HCT116 (cell line): ENCODE results near the gene DLG2. TPM values are rescaled to one million over a fixed set of nuclear protein-coding genes. Genes with fewer than 3 reads are reported as not detected.

Experiments used
- ATAC-seq: fragments of 200-7000 bp; cut with Tn5 transposase; 2 replicates; pipeline ENCODE4 v1.9.1; 2020; ENCODE audit warnings: mild to moderate bottlenecking, moderate library complexity
- BruUV-seq: library from RNA; stranded (reverse); fragments of 400-500 nt; replicated peaks from 2 replicates; lab custom pipeline; 2021; lab: Mats Ljungman, UMichigan
- CTCF ChIA-PET: fragments of 300-600 bp; sonication (Branson Sonifier 250); formaldehyde crosslinking; loops from one replicate; lab custom pipeline; 2021; ENCODE audit warnings: antibody characterized with exemption; lab: Charles Lee
- POLR2A ChIA-PET: fragments of 300-600, 350-600 bp; sonication (Branson Sonifier 250); formaldehyde crosslinking; loops from one replicate; lab custom pipeline; 2021; ENCODE audit warnings: antibody characterized with exemption; lab: Charles Lee
- RAD21 ChIA-PET, 2 experiments: fragments of 300-600 bp; sonication (Branson Sonifier 250); formaldehyde crosslinking; loops; one replicate each; lab custom pipeline; 2023; ENCODE audit warnings: low total read pairs in 2 of 2; ENCODE audit not compliant: uncharacterized antibody in 2 of 2, unreplicated experiment in 2 of 2, low non-redundant PET in 1 of 2; lab: Charles Lee
- DNase-seq: peaks from one replicate; pipeline ENCODE4 v3.0.0-alpha.2; 2010; ENCODE audit warnings: low read depth, low spot score
- H2AFZ ChIP-seq: fragments of 200-600 bp; shearing (Covaris generic), sonication (generic); 2 replicates; pipeline ENCODE4 v1.6.1; 2017; ENCODE audit warnings: low read depth, mixed run types, mixed read lengths, antibody characterized with exemption, low read length; ENCODE audit not compliant: poor library complexity, severe bottlenecking
- H3K27ac ChIP-seq: 2 replicates; pipeline ENCODE4 v1.5.1; 2012; ENCODE audit warnings: low read depth, low read length
- H3K27me3 ChIP-seq: fragments of 200-600 bp; sonication (generic); 2 replicates; pipeline ENCODE4 v1.6.1; 2016; ENCODE audit warnings: mixed run types, low read length, mixed read lengths; ENCODE audit not compliant: insufficient read depth
- H3K36me3 ChIP-seq, 2 experiments: fragments of 200-500 bp in 1 of 2; fragments of 200-600 bp in 1 of 2; sonication (Bioruptor generic) in 1 of 2; sonication (generic) in 1 of 2; 2 replicates each; pipeline versions ENCODE4 v1.5.1 to v1.6.1; 2014 to 2016; ENCODE audit warnings: low read length in 2 of 2, inconsistent platforms in 1 of 2, mixed read lengths in 1 of 2, mixed run types in 1 of 2; ENCODE audit not compliant: insufficient read depth in 2 of 2, control insufficient read depth in 1 of 2
- H3K4me1 ChIP-seq, 2 experiments: fragments of 200-600 bp in 1 of 2; sonication (generic) in 1 of 2; 2 replicates each; pipeline versions ENCODE4 v1.5.1 to v1.6.1; 2012 to 2017; ENCODE audit warnings: low read length in 2 of 2, inconsistent platforms in 1 of 2, mild to moderate bottlenecking in 1 of 2, mixed read lengths in 1 of 2, mixed run types in 1 of 2, moderate library complexity in 1 of 2; ENCODE audit not compliant: insufficient read depth in 2 of 2, control insufficient read depth in 1 of 2
- H3K4me2 ChIP-seq: fragments of 200-600 bp; sonication (generic); 2 replicates; pipeline ENCODE4 v1.6.1; 2017; ENCODE audit warnings: mixed run types, low read length, mixed read lengths
- H3K4me3 ChIP-seq, 2 experiments: fragments of 200-600 bp in 1 of 2; sonication (generic) in 1 of 2; replicated peaks in 1 of 2; 2 replicates each; pipeline ENCODE4 v1.5.1; 2011 to 2016; ENCODE audit warnings: low read length in 2 of 2, control low read depth in 1 of 2, low read depth in 1 of 2, mild to moderate bottlenecking in 1 of 2, mixed read lengths in 1 of 2, mixed run types in 1 of 2
- H3K79me2 ChIP-seq: fragments of 200-600 bp; sonication (generic); 2 replicates; pipeline ENCODE4 v1.6.1; 2017; ENCODE audit warnings: mild to moderate bottlenecking, mixed run types, low read length, moderate library complexity, mixed read lengths; ENCODE audit not compliant: insufficient read depth
- H3K9ac ChIP-seq: fragments of 200-600 bp; sonication (generic); 2 replicates; pipeline ENCODE4 v1.6.1; 2016; ENCODE audit warnings: low read length, mixed read lengths
- H3K9me2 ChIP-seq: fragments of 200-600 bp; sonication (generic), shearing (Covaris generic); 2 replicates; pipeline ENCODE4 v1.6.1; 2017; ENCODE audit warnings: mixed run types, mild to moderate bottlenecking, moderate library complexity; ENCODE audit not compliant: insufficient read depth
- H3K9me3 ChIP-seq, 2 experiments: fragments of 200-500 bp in 1 of 2; fragments of 200-600 bp in 1 of 2; sonication (Bioruptor generic) in 1 of 2; sonication (generic) in 1 of 2; 2 replicates each; pipeline ENCODE4 v1.6.1; 2014 to 2017; ENCODE audit warnings: low read length in 2 of 2, mixed read lengths in 2 of 2, inconsistent platforms in 1 of 2, low read depth in 1 of 2, mild to moderate bottlenecking in 1 of 2, mixed run types in 1 of 2, moderate library complexity in 1 of 2; ENCODE audit not compliant: control insufficient read depth in 1 of 2, insufficient read depth in 1 of 2
- H4K20me1 ChIP-seq: fragments of 200-600 bp; sonication (generic), shearing (Covaris generic); 2 replicates; pipeline ENCODE4 v1.6.1; 2017; ENCODE audit warnings: mixed run types, mild to moderate bottlenecking, moderate library complexity; ENCODE audit not compliant: insufficient read depth
- CEBPB ChIP-seq: IDR thresholded peaks from 2 replicates; pipeline ENCODE4 v1.6.1; 2012; ENCODE audit warnings: low read depth
- CTCF ChIP-seq, 3 experiments: fragments of 200-600 bp in 1 of 3; sonication (generic) in 1 of 3; IDR thresholded peaks in 2 of 3; conservative IDR thresholded peaks in 1 of 3; 2 replicates each; pipeline ENCODE4 v1.5.1; 2012 to 2017; ENCODE audit warnings: low read depth in 2 of 3, low read length in 2 of 3, antibody characterized with exemption in 1 of 3, borderline replicate concordance in 1 of 3, control low read depth in 1 of 3, mild to moderate bottlenecking in 1 of 3, mixed read lengths in 1 of 3, mixed run types in 1 of 3, moderate library complexity in 1 of 3; ENCODE audit not compliant: insufficient read depth in 1 of 3
- POLR2AphosphoS5 ChIP-seq: IDR thresholded peaks from 2 replicates; pipeline ENCODE4 v1.6.1; 2011; ENCODE audit warnings: mild to moderate bottlenecking, low read depth, low read length, moderate library complexity
- SP1 ChIP-seq: IDR thresholded peaks from 2 replicates; pipeline ENCODE4 v1.6.1; 2012; ENCODE audit warnings: low read depth
- ZNF274 ChIP-seq: fragments of 200-500 bp; sonication (Bioruptor generic); IDR thresholded peaks from 2 replicates; pipeline ENCODE4 v1.6.1; 2014; ENCODE audit warnings: mild to moderate bottlenecking, low read depth, low read length, inconsistent platforms
- intact Hi-C: fragments of 100-400 bp; cut with micrococcal nuclease; formaldehyde crosslinking; loops from 2 replicates; pipeline ENCODE4 v1.10.0; 2022
- total RNA-seq: library from RNA; stranded (reverse); gene quantifications from one replicate; pipeline ENCODE4 v1.2.1, GENCODE V29; 2021; ENCODE audit not compliant: unreplicated experiment
- TF ChIP-seq, protein P1 (sequence below): IDR thresholded peaks from 2 replicates; pipeline ENCODE4 v1.6.1; 2012

The DLG2 gene
- total RNA-seq, 1 experiment from 2014 or later = 2.4 TPM

DNA sequence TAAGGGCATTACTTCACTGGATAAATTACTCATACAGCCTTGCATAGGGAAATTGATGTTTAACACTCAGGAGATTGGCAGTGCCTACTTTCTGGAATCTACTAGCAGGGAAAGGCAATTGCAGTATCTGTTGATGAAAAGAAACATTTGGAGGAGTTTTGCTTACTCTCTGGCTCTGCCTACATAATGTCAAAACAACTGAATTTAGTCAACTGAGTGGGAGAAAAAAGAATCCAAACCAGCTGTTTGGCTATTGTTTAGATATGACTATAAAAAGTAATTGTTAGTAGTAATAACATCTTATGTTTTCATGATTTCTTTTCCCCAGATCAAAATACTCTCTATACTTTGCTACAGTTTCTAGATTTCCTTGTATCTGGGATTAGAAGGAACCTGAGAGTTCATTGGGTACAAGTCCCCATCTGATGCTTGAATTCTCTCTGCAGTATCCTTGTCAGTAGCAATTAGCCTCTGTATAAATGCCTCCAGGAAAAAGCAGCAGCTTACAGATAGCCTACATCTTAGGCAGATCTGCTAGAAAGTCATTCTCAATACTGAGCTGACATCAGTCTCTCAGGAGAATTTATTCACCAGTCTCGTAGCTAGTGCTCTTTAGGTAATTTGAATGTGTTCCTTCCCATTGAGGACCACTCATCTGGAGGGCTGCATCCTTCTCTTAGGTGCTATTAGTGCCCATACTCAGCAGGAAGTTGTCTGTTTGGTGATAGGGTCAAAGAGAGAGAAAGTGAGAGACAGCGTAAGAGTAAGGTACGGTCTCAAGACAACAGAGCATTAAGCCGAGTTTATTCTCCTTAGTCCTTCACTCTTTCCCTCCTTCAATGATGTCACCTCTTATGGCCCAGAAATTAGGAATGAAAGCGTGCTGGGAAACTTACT, 2155.1 kb downstream of the DLG2 start:
- RAD21 ChIA-PET = no interaction called here
- ATAC-seq (no peak), DNase-seq (no peak)
- no peak overlapping the region for H3K9ac ChIP-seq
- H3K79me2 ChIP-seq = no peaks in the 10 kb centered on the region
- POLR2A ChIA-PET = no interaction called here
- no peaks in the 10 kb centered on the region for H3K36me3 ChIP-seq
- H3K27me3 ChIP-seq = peaks cover 32% of the 10 kb centered on the region
- H3K4me1 ChIP-seq = no peaks in the 10 kb centered on the region
- H3K9me2 ChIP-seq = no peaks in the 10 kb centered on the region
- CTCF ChIA-PET = no interaction called here
- H3K4me2 ChIP-seq = no peak overlapping the region
- H3K9me3 ChIP-seq = no peaks in the 10 kb centered on the region
- H3K4me3 ChIP-seq = no peak overlapping the region
- no peak overlapping the region for H3K27ac ChIP-seq
- intact Hi-C loops = no loop called here
- H4K20me1 ChIP-seq = no peaks in the 10 kb centered on the region
- no TSS peak for BruUV-seq
- no peak overlapping the region for H2AFZ ChIP-seq
- TF ChIP-seq SP1 = no peak

- Histone ChIP-seq H3K9ac (no peak overlapping the region), H3K9me2 (no peaks in the 10 kb centered on the region), H2AFZ (no peak overlapping the region), H3K9me3 (no peaks in the 10 kb centered on the region), H3K4me1 (no peaks in the 10 kb centered on the region), H3K27ac (no peak overlapping the region), H3K36me3 (no peaks in the 10 kb centered on the region), H3K4me3 (no peak overlapping the region), H4K20me1 (no peaks in the 10 kb centered on the region), H3K27me3 (peaks cover 36% of the 10 kb centered on the region), H3K79me2 (no peaks in the 10 kb centered on the region), H3K4me2 (no peak overlapping the region)
- no TSS peak for BruUV-seq
- ChIA-PET CTCF (no interaction called here), RAD21 (no interaction called here), POLR2A (no interaction called here)
- TF ChIP-seq CEBPB = no peak
- TF ChIP-seq POLR2AphosphoS5 = no peak
- TF ChIP-seq ZNF274 = no peak
- TF ChIP-seq, protein P1, sequence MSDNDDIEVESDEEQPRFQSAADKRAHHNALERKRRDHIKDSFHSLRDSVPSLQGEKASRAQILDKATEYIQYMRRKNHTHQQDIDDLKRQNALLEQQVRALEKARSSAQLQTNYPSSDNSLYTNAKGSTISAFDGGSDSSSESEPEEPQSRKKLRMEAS = no peak
- no peak for TF ChIP-seq CTCF (IDR thresholded peaks at IDR 0.05 in 2 of 3, conservative IDR thresholded peaks at IDR 0.05 in 1 of 3; ENCODE audit: borderline replicate concordance in 1 of 3, insufficient read depth in 1 of 3, low read depth in 2 of 3, low read length in 2 of 3)
- DNase-seq (no peak), ATAC-seq (no peak)
- intact Hi-C loops = no loop called here
Observed at GRCh38 chr11:83467837-83468236, 2159.3 kb downstream of the DLG2 start.
